Kidney (tissue), 14 donors: ENCODE data around the gene PLB1. TPM values are rescaled to one million over a fixed set of nuclear protein-coding genes. Genes with fewer than 3 reads are reported as not detected.
"Not testable (repeated sequence)": the region's sequence is repeated elsewhere in the genome, so short reads cannot be mapped to it uniquely, and the experiment has no call there.

ENCODE experiments used
- DNase-seq, 5 donors: peaks; one replicate each; pipeline ENCODE4 v3.0.0-alpha.2; 2013 to 2020
- FAIRE-seq: peaks from 2 replicates; lab custom pipeline; 2012; peaks lifted over from hg19 to GRCh38; lab: Jason Lieb, UNC
- H3K27ac ChIP-seq, 2 donors: one replicate each; pipeline ENCODE4 v1.7.0; 2013; ENCODE audit warnings: low read depth in 2 of 2, low read length in 2 of 2, inconsistent platforms in 1 of 2
- H3K27me3 ChIP-seq: one replicate; pipeline ENCODE4 v1.7.1; 2013; ENCODE audit warnings: low read length, inconsistent platforms; ENCODE audit not compliant: control insufficient read depth, insufficient read depth
- H3K36me3 ChIP-seq, 3 donors: one replicate each; pipeline versions ENCODE4 v1.7.0 to v1.7.1; 2013; ENCODE audit warnings: low read length in 3 of 3, control low read depth in 1 of 3, inconsistent platforms in 1 of 3; ENCODE audit not compliant: insufficient read depth in 3 of 3, control insufficient read depth in 2 of 3
- H3K4me1 ChIP-seq, 3 donors: one replicate each; pipeline versions ENCODE4 v1.7.0 to v1.7.1; 2013; ENCODE audit warnings: low read length in 3 of 3, inconsistent platforms in 1 of 3, low read depth in 1 of 3; ENCODE audit not compliant: control insufficient read depth in 2 of 3, insufficient read depth in 2 of 3
- H3K4me3 ChIP-seq, 3 donors: one replicate each; pipeline versions ENCODE4 v1.7.0 to v1.8.1; 2013; ENCODE audit warnings: low read length in 3 of 3, control low read depth in 1 of 3, inconsistent platforms in 1 of 3
- H3K9ac ChIP-seq, 3 donors: one replicate each; pipeline versions ENCODE4 v1.7.0 to v1.7.1; 2013; ENCODE audit warnings: low read length in 3 of 3, control low read depth in 1 of 3, inconsistent platforms in 1 of 3
- H3K9me3 ChIP-seq, 3 donors: one replicate each; pipeline versions ENCODE4 v1.7.0 to v1.7.1; 2013; ENCODE audit warnings: low read length in 3 of 3, control low read depth in 1 of 3, inconsistent platforms in 1 of 3; ENCODE audit not compliant: control insufficient read depth in 2 of 3, insufficient read depth in 1 of 3
- CTCF ChIP-seq: IDR thresholded peaks from 3 replicates; pipeline ENCODE4 v1.5.1; 2012; ENCODE audit warnings: mild to moderate bottlenecking, moderate library complexity, borderline replicate concordance; ENCODE audit not compliant: insufficient read depth; ENCODE audit errors: extremely low read depth
- intact Hi-C: fragments of 100-400 bp; cut with DNase I; formaldehyde crosslinking; loops from one replicate; pipeline ENCODE4 v1.11.1; 2022
- polyA plus RNA-seq: library from polyadenylated mRNA; stranded (reverse); fragments of 350-450 nt; fragmentation: Illumina TruSeq; extraction: RNeasy Lipid Tissue Mini Kit (QIAGEN cat#74804); gene quantifications from one replicate; pipeline ENCODE4 v1.2.3, GENCODE V29; 2014; ENCODE audit warnings: low read depth, low replicate concordance; ENCODE audit not compliant: insufficient read depth
- total RNA-seq: library from RNA; stranded (reverse); fragmentation: NEBNext Ultra II Directional; extraction: Animal tissue kit (Norgen Biotek cat#: 25700); gene quantifications from one replicate; pipeline ENCODE4 v1.2.1, GENCODE V29; 2021
- donor health status: control.
- donor health status: control.
- donor health status: control.
- donor health status: control.
- donor health status: control.
- donor health status: DM: yes; HTN: yes; CAD: no.
- donor health status: Normal renal cell carcinoma (clear cell type).

Gene PLB1
- total and polyA plus RNA-seq, 2 donors from 2014 or later = 0.95 to 6.8 TPM

- no peak for FAIRE-seq
- intact Hi-C loops = no loop called here
- Histone ChIP-seq H3K27me3 (no peaks in the 10 kb centered on the region), H3K9ac (no peak overlapping the region), H3K9me3 (no peaks in the 10 kb centered on the region), H3K4me3 (no peak overlapping the region), H3K4me1 (no peaks in the 10 kb centered on the region), H3K27ac (no peak overlapping the region), H3K36me3 (no peaks in the 10 kb centered on the region)
- no peak for TF ChIP-seq CTCF
- DNase-seq = peak in 1 of 5 donors; percentile 21
Measured at GRCh38 chr2:28546242-28546641, 50.4 kb downstream of the PLB1 start.

- no peak for DNase-seq
- Histone ChIP-seq H3K36me3 (no peaks in the 10 kb centered on the region), H3K9me3 (no peaks in the 10 kb centered on the region), H3K4me3 (no peak overlapping the region), H3K9ac (no peak overlapping the region), H3K27ac (no peak overlapping the region), H3K4me1 (no peaks in the 10 kb centered on the region), H3K27me3 (no peaks in the 10 kb centered on the region)
- no peak for TF ChIP-seq CTCF
- FAIRE-seq = no peak
- intact Hi-C loops = no loop called here
Measured at GRCh38 chr2:28547223-28547860, 51.5 kb downstream of the PLB1 start.

- DNase-seq = peak in 1 of 5 donors; percentile 14
- Histone ChIP-seq H3K27me3 (no peaks in the 10 kb centered on the region), H3K9ac (no peak overlapping the region), H3K4me3 (no peak overlapping the region), H3K36me3 (no peaks in the 10 kb centered on the region), H3K4me1 (no peaks in the 10 kb centered on the region), H3K27ac (no peak overlapping the region), H3K9me3 (no peaks in the 10 kb centered on the region)
- intact Hi-C loops = no loop called here
- TF ChIP-seq CTCF = no peak
- no peak for FAIRE-seq
Measured at GRCh38 chr2:28547906-28548600, 52.2 kb downstream of the PLB1 start.

GRCh38 chr2:28550345-28550744 lies 54.5 kb downstream of the PLB1 start:
- H3K27ac ChIP-seq, H3K27me3 ChIP-seq, H3K9ac ChIP-seq, intact Hi-C loops, H3K4me3 ChIP-seq, H3K9me3 ChIP-seq, H3K36me3 ChIP-seq, H3K4me1 ChIP-seq, DNase-seq, FAIRE-seq: not testable (repeated sequence)
